ENCODE measurements around the gene CPSF4L.
A peak's percentile ranks its signal among the peaks of the same experiment; 100 is the strongest.
"Not testable (repeated sequence)": the region's sequence is repeated elsewhere in the genome, so short reads cannot be mapped to it uniquely, and the experiment has no call there.

Gene CPSF4L

GRCh38 chr17:73269791-73270190 lies 8.1 kb upstream of the CPSF4L start:
- DNase-seq (ENCODE audit: insufficient read length, low spot score) = no peak
- FAIRE-seq = no peak

GRCh38 chr17:73269329-73269615 lies 7.6 kb upstream of the CPSF4L start:
- FAIRE-seq = no peak
- no peak for DNase-seq (ENCODE audit: insufficient read length, low spot score)

GRCh38 chr17:73268582-73269328 lies 7.1 kb upstream of the CPSF4L start:
- FAIRE-seq = no peak
- DNase-seq (ENCODE audit: insufficient read length, low spot score) = no peak

GRCh38 chr17:73267648-73268537 lies 6.2 kb upstream of the CPSF4L start:
- DNase-seq (ENCODE audit: insufficient read length, low spot score) (no peak), FAIRE-seq (no peak)

GRCh38 chr17:73266796-73267195 lies 5.1 kb upstream of the CPSF4L start:
- no peak for FAIRE-seq

GRCh38 chr17:73265646-73266640 lies 4.3 kb upstream of the CPSF4L start:
- no peak for FAIRE-seq
- no peak for DNase-seq (ENCODE audit: insufficient read length, low spot score)

More at GRCh38 chr17:73266796-73267195, 5.1 kb upstream of the CPSF4L start:
- no peak for DNase-seq (ENCODE audit: insufficient read length, low spot score)

GRCh38 chr17:73264448-73264847 lies 2.8 kb upstream of the CPSF4L start:
- not testable (repeated sequence) for FAIRE-seq; DNase-seq (ENCODE audit: insufficient read length, low spot score)

GRCh38 chr17:73262676-73263642 lies 1.3 kb upstream of the CPSF4L start:
- no peak for FAIRE-seq
- DNase-seq (ENCODE audit: insufficient read length, low spot score) = no peak

- DNase-seq (ENCODE audit: insufficient read length, low spot score) = no peak
- FAIRE-seq = no peak
These were observed 434 bp upstream of the CPSF4L start for GRCh38 chr17:73261952-73262675.

GRCh38 chr17:73257516-73257915 lies 4.2 kb downstream of the CPSF4L start:
- FAIRE-seq = no peak

GRCh38 chr17:73256220-73256619 lies 5.5 kb downstream of the CPSF4L start:
- FAIRE-seq (no peak), DNase-seq (ENCODE audit: insufficient read length, low spot score) (no peak)

More at GRCh38 chr17:73257516-73257915, 4.2 kb downstream of the CPSF4L start:
- no peak for DNase-seq (ENCODE audit: insufficient read length, low spot score)

- peak; percentile 60 for DNase-seq (ENCODE audit: insufficient read length, low spot score)
- FAIRE-seq = peak; percentile 90
These were observed 6.0 kb downstream of the CPSF4L start for GRCh38 chr17:73255671-73256181.

- no peak for FAIRE-seq
These were observed 9.8 kb downstream of the CPSF4L start for GRCh38 chr17:73251871-73252270.

GRCh38 chr17:73250851-73251640 lies 10.6 kb downstream of the CPSF4L start:
- FAIRE-seq (no peak), DNase-seq (ENCODE audit: insufficient read length, low spot score) (no peak)

More at GRCh38 chr17:73251871-73252270, 9.8 kb downstream of the CPSF4L start:
- DNase-seq (ENCODE audit: insufficient read length, low spot score) = no peak

GRCh38 chr17:73249700-73250099 lies 12.0 kb downstream of the CPSF4L start:
- FAIRE-seq (no peak), DNase-seq (ENCODE audit: insufficient read length, low spot score) (no peak)

- no peak for FAIRE-seq
- DNase-seq (ENCODE audit: insufficient read length, low spot score) = no peak
These were observed 13.1 kb downstream of the CPSF4L start for GRCh38 chr17:73248532-73248931.

- DNase-seq (ENCODE audit: insufficient read length, low spot score) (no peak), FAIRE-seq (no peak)
These were observed 14.0 kb downstream of the CPSF4L start for GRCh38 chr17:73247726-73248125.

GRCh38 chr17:73240561-73240960 lies 21.1 kb downstream of the CPSF4L start:
- FAIRE-seq = no peak
- DNase-seq (ENCODE audit: insufficient read length, low spot score) = no peak

Measured in GM19239 (cell line).